DMS53 treated with DMSO at 0.1 percent for 48 hours (cell line): ENCODE data around the gene TRIM54.

Experiments
- DNase-seq: peaks from one replicate; lab custom pipeline; 2025; ENCODE audit not compliant: unreplicated experiment; lab: John Stamatoyannopoulos, UW

The TRIM54 gene, protein sequence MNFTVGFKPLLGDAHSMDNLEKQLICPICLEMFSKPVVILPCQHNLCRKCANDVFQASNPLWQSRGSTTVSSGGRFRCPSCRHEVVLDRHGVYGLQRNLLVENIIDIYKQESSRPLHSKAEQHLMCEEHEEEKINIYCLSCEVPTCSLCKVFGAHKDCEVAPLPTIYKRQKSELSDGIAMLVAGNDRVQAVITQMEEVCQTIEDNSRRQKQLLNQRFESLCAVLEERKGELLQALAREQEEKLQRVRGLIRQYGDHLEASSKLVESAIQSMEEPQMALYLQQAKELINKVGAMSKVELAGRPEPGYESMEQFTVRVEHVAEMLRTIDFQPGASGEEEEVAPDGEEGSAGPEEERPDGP

DNA sequence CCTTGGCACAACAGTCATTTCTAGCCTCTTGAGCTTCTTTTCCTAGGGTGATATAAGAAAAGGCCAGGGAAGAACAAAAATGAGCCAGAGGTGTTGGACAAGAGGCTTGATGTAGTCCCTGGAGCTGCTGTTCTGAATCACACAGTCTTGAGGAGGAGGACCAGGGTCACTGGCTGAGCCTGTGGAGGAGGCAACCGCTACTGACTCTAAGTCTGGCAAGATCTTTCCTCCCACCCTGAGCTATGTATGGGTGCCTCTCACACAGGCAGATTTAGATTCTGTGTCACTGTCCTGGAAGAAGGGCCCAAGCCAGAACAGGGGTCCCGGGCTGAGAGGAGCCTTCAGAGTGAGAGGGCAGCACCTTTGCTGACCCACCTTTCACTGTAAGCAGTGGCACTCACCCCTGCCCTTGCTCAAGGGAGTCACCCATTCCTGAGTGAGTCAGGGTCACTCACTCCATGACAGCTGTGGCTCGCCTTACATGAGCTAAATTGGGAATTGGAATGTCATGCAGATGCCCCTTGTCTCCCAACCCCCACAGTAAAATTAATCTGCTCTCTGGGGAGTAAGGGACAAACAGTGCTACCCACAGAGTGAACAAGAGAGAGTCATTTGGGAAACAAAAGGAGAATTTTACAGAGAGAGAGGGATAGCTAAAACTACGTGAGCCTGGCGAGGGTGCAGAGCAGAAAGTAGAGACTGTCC lies at the start of gene TRIM54:
TSS of gene TRIM54 (plus strand) at position 575 of the 705 bp plus-strand sequence. CDS start 303 bp downstream, outside the sequence.
- no peak for DNase-seq

DNA sequence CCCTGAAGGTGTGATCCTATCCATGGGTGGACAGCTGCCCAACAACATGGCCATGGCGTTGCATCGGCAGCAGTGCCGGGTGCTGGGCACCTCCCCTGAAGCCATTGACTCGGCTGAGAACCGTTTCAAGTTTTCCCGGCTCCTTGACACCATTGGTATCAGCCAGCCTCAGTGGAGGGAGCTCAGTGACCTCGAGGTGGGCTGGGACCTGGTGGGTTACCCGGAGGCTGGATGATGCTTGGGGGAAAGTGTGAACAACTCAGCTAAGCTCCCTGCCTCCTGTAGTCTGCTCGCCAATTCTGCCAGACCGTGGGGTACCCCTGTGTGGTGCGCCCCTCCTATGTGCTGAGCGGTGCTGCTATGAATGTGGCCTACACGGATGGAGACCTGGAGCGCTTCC lies 48.9 kb upstream of the TRIM54 start:
- no peak for DNase-seq

DNA sequence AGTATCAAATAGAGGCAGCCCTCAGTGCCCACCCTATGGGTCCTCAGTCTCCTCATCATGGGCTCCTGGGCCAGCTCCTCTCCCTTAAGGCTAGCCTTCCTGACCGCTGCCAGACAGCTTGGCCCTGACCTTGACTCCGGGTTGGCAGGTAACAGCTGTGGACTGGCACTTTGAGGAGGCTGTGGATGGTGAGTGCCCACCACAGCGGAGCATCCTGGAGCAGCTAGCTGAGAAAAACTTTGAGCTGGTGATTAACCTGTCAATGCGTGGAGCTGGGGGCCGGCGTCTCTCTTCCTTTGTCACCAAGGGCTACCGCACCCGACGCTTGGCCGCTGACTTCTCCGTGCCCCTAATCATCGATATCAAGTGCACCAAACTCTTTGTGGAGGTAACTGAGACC lies 46.1 kb upstream of the TRIM54 start:
- DNase-seq = no peak

DNA sequence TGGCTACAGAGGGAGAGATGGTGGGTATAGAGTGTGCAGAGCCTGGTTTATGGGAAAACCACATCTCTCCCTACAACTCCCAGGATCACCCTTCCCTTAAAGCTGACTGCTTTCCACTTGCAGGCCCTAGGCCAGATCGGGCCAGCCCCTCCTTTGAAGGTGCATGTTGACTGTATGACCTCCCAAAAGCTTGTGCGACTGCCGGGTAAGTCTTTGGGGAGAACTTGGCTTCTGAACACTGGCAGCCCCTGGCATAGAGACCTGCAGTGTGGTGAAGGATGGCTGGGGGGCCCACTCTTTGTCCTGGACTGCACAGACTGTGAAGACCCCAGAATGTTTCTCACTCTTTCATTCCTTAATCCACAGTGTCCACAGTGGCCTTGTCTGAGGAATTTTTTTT lies 45.6 kb upstream of the TRIM54 start:
- DNase-seq = no peak

DNA sequence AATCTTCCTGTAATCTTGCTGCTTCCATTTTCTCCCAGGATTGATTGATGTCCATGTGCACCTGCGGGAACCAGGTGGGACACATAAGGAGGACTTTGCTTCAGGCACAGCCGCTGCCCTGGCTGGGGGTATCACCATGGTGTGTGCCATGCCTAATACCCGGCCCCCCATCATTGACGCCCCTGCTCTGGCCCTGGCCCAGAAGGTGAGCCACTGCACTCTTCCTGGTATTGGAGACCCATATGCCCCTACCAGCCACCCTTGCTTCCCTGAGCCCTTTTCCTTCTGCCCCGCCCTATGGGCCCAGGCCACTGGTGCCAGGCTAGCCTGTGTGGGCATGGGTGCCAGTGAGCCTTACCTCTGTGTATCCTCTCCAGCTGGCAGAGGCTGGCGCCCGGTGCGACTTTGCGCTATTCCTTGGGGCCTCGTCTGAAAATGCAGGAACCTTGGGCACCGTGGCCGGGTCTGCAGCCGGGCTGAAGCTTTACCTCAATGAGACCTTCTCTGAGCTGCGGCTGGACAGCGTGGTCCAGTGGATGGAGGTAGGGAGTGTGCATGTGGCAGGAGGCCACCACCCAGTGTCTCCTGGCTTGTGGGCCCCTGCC lies 44.8 kb upstream of the TRIM54 start:
- no peak for DNase-seq

DNA sequence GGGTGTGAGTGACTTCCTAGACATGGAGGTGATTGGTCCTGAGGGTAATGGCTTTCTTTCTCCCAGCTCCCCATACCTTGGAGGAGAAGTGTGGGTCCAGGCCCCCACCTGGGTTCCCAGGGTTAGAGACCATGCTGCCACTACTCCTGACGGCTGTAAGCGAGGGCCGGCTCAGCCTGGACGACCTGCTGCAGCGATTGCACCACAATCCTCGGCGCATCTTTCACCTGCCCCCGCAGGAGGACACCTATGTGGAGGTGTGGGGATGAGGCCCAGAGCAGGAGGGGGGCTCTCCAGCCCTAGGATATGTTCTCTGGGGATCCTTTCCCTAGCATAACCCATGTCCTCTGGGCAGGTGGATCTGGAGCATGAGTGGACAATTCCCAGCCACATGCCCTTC lies 43.3 kb upstream of the TRIM54 start:
- DNase-seq = no peak

DNA sequence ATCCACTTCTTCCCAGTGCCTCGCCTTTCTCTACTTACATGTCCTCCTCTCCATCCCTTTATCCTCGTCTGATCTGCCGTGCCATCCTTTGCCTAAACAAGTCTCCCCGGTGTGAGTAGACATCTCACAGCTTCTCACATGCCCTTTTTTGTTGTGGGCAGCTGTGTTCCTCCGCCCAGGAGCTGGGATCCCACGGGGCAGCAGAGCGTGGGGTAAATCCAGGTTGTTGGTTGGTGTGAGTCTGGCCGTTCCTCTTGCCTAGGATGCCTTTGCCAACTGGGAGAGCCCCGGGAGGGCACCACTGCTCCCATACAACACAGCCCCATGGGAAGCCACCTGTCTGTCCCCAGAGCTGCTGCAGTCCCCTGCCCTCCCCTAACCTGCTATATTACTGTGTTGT lies 41.8 kb upstream of the TRIM54 start:
- DNase-seq = no peak

DNA sequence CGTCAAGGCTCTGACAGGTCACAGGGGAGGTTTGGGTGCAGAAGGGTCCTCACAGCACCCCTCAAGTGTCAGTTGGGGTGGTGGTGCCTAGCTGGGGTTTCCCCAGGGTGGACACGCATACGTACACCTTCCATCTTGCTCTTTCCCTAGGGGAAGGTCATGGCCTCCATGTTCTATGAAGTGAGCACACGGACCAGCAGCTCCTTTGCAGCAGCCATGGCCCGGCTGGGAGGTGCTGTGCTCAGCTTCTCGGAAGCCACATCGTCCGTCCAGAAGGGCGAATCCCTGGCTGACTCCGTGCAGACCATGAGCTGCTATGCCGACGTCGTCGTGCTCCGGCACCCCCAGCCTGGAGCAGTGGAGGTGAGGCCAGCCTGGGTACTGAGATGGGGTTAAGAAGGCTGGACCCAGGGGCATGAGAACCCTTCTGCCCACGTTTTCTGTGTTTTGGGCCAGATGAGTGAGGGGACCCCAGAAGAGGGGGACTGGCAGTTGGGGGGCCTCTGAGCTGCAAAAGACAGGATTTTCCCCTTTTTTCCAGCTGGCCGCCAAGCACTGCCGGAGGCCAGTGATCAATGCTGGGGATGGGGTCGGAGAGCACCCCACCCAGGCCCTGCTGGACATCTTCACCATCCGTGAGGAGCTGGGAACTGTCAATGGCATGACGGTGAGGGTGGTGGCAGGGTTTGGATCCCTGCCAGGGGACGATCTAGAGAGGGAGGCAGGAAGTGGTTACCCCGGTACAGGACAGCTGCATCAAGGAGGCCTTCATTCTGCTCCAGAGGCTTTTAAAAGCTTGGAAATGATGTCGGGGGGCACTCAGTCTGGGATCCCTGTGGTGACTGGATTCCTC lies 40.2 kb upstream of the TRIM54 start:
- no peak for DNase-seq

DNA sequence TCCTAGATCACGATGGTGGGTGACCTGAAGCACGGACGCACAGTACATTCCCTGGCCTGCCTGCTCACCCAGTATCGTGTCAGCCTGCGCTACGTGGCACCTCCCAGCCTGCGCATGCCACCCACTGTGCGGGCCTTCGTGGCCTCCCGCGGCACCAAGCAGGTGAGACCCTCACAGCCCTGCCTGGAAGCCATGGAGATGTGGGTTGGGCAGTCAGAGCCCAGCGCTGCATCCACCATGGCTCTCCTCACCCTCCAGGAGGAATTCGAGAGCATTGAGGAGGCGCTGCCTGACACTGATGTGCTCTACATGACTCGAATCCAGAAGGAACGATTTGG lies 39.6 kb upstream of the TRIM54 start:
- DNase-seq = no peak

DNA sequence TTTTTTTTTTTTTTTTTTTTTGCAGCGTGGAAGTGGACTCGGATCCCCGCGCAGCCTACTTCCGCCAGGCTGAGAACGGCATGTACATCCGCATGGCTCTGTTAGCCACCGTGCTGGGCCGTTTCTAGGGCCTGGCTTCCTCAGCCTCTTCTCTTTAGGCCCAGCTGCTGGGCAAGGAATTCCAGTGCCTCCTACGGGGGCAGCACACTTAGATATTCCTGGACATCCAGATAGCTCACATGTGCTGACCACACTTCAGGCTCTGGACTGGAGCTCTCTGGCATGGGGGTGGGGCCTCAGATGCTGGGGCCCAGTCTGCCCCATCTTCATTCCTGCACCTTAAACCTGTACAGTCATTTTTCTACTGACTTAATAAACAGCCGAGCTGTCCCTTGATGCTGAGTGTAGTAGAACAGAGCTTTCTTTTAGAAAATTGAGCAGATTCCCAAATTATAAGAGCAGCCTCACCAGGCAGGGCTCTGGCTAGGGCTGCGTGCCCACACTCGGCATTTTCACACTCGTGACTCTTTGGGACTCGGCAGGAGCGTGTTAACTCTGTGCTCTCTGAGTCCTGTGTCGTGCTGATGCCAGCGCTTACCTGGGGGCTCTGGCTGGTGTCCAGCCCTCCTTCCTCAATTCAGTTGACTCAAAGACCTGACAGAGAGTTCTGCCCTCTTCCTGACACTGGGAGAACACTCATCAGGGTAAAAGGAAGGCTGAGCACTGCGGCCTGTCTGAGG lies 38.7 kb upstream of the TRIM54 start:
- DNase-seq = no peak

DNA sequence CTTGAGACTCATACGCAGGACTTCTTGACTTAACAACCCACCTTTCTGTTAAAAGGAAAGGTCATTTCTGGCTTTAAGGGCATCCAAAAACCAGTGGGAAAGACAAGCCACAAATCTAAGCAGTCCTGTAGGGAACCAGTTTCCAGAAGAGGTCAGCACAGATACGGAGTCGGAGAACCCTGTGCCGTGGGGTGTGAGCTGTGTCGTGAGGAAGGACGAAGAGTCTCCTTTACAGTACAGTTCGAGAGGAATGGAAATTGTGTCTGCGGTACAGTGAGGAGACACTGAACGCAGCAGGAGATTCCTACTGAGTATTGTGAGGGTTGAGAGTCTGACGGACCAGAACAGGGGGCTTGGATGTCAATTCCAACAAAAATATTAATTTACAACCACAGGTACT lies 37.1 kb upstream of the TRIM54 start:
- no peak for DNase-seq

DNA sequence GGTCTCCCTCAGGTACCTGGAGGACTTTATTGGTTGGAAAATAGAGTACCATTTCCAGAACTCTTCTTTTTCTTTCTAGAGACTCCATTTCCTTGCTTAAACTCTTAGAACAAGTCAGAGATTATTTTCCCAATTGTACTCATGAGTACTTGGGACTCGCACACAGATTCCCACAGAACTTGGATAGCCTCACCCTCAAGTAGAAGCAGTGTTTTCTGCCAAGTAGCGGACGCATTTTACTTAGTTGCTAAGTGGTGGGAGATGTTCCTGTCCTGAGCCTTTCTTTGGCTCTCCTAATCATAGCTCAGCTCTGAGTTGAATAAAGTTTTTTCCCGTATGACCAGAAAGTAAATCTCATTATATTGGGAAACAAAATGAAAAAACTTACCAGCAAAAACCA lies 36.6 kb upstream of the TRIM54 start:
- no peak for DNase-seq

DNA sequence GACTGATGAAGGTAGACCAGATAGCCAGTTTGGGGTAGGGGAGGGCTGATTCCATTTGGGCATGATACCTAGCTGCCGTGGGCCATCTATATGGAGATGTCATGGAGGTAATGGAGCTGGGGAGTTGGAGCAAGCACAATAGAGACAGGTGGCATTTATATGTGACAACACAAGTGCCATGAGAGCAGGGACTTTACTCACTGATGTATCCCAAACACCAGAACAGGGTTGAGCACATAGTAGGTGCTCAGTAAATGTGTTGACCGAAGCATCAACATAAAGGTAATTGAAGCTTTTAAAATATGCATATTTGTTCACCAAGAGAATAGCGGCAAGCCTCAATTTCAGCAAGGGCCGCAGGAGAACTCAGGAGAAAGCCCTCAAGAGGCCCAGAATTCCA lies 34.3 kb upstream of the TRIM54 start:
- no peak for DNase-seq

DNA sequence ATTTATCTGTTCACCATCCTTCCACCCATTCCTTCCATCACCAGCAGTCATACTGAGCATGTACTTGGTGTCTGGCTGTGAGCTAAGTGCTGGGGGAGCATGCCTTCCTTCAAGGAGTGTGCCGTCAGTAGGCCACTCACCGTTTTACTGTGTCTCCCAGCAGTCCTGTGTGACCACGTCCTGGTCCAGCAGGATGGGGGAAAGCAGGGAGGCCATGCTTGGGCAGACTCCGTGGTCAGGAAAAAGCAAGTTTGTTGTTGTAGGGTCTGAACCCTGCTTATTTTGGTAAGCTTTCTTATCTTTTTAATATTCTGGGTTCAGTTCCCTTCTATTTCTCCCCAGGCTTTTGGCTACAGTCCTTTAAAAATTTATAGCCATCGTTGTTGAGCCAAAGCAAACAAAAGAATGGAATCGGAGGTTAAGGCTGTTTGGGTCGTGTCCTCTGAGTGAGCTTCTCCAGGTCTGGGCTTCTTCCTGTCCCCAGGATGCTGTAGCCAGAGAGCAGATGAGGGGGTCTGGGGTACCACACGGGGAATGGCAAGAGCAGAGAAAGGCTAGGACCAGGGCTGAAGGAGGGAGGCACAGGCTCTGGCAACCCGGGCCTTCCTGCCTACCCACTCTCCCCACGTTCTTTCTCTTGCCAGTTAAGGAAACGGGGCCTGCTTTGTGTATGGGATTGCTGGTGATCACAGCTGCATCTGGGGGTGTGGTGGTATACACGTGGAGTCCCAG lies 32.9 kb upstream of the TRIM54 start:
- no peak for DNase-seq

DNA sequence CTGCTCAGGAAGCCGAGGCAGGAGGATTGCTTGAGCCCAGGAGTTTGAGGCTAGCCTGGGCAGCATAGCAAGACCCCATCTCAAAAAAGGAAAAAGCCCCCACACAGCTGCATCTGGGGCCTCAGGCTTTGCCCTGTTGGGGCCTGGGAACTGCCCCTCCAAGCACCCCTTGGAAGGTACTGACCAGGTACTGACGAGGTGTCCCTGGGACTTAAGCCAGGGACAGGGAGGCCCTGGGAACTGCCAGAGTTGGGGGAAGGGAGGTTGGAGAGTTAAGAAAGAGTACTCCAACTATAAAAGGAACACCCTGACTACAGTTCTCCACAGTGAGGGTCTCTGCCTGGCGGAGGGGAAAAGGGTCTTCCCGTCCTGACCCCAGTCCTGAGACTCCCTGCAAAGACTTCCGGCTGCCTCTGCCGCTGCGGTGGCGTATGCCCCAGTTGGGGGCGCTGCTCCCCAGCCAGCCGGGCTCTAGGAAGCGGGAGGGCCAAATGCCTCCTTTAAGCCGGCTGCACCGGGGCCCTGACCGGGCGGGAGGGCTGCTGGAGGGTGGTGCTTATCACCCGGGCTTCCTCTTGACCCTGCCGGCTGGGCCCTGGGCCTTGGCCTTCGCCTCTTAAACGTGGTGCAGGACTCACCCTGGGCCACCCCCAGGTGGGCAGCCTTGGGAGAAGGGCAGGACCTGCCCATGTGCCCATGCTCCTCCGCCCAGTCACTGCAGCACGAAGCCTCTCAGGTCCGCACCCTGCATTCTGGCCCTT lies 32.2 kb upstream of the TRIM54 start:
- peak; percentile 12 for DNase-seq

DNA sequence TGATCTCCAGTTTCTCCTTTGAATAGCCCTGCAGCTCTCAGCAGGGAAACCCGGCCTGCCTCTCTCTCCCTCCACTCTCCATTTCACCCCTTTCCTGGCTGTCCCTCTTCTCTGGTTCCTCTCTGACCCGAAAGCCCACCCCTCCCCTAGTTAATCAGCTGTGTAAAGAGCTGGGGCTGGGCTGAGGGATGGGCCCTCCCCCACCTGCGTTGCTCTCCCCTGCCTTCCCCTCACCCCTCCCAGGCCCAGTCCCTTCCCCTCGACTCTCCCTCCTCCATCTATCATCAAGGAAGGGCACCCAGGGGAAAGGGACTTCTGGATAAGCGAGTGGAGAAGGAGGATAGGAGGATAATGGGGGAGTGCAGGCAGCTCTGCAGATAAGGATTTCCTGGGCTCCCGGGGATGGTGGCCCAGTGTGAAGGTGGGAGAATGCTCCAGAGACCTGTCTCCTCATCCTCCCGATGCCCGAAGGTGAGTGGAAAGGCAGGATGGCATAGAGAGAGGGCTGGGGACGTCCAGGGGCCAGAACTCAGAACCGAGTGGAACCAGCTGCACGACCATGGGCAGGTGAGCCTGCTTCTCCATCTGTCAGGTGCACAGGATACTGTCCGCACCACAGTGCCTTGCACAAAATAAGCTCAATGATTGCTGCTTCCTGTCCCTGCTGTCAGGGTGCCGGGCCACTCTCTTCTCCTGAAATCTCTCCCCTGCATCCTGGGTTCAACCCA lies 31.4 kb upstream of the TRIM54 start:
- DNase-seq = no peak

DNA sequence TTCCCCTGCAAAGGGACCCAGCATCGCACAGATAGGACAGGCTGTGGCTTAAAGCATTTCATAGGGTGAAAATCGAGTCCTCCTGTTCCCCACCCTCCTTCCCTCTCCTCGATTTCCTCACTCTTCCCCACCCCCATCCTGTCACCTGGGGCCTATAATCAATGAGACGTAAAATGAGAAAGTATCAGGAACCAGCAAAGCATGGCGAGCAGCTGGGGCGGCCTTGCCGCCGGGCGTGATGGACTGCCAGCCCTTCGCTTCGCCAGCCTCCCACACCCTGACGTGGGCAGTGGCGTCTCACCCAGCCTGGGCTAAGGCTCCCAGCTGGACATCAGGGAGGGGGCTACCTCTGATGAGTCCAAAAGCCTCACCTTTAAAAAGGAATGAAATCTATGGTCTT lies 30.5 kb upstream of the TRIM54 start:
- no peak for DNase-seq

DNA sequence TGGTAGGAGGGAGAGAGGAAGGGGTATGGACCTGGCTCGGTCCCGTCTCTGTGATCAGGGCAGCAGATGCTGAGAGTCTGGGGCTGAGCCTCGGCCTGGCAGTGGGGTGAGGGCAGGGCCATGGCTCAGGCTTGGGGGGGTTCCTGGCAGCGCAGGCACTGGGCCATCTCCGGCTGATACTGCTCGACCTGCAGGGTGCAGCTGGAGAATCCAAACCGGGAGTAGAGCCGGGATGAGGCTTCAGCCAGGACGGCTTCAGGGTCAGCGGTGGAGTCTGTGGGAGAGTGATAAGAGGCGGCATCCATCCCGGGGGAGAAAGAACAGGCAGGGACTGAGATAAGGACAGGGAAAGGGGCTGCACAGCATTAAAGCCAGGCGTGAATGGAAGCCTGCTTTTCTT lies 27.0 kb upstream of the TRIM54 start:
- no peak for DNase-seq

DNA sequence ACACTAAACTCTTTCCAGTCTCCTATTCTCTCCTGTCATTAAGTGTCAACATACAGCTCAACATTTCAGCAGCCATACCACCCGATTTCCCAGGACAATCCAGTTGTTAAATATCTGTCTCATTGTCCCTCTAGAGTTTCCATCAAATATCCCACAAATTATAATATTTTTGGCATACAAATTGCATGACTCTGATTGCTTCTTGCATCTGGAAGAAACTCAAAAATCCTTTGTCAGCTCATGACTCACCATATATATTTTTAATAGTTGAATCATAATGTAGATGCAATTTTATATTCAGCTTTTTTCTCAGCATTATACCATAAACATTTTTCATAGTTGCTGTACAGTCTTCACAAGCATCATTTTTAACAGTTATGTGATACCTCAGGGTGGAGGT lies 26.6 kb upstream of the TRIM54 start:
- DNase-seq = no peak
